GM11168 (cell line): ENCODE results near the gene PTTG1IP.
"Not testable (repeated sequence)": the region's sequence is repeated elsewhere in the genome, so short reads cannot be mapped to it uniquely, and the experiment has no call there.

ENCODE experiments used
- in situ Hi-C: fragments of 300-500 bp; cut with MboI; formaldehyde crosslinking; loops from one replicate; pipeline ENCODE4 v1.12.0; 2022; ENCODE audit warnings: low sequenced_read_pairs; ENCODE audit not compliant: unreplicated experiment

PTTG1IP gene

DNA sequence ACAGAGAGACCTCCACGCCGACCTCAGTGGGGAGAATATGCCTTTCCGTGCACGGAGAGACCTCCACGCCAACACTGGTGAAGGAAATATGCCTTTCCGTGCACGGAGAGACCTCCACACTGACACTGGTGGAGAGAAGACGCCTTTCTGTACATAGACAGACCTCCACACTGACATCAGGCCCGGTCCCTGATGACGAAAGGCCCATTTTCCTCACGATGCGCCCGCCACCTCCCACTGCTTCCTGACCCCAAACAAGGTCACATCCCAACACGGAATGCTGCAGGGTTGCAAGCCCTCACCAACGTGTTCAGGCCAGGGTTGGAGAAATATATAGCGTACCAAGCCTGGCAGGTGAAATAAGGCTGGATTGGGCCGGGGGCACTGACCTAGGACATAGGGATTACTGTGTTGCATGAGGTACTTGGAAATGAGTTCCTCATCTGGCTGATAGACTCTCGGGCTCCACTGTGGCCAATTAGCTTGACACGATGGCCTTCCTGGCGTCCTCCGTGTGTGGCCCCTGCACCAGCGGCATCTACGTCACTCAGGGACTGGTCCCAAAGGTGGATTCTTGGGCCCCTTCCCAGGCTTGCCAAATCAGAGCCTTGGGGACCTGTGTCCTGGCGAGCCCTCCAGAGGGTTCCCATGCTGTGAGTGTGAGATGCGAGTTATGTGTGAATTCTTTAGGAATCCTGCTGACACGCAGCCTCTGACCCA, 39.1 kb downstream of the PTTG1IP start:
- in situ Hi-C loops, result no loop called here

DNA sequence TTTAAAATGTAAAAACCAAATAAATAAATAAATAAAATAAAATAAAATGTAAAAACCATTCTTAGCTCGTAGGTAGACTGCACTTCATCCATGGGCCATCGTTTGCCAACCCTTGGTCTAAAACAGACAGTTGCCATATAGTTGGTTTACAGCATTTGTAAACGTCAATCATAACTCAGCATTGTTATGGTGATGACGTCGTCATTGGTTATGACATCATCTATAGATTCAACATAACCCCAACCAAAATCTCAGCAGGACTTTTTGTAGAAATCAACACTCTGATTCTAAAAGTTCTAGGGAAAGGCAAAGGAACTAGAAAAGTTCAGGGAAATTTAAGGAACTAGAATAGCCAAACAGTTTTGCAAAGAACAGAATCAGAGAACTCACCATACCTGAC, 39.8 kb downstream of the PTTG1IP start:
- in situ Hi-C loops, result no loop called here

DNA sequence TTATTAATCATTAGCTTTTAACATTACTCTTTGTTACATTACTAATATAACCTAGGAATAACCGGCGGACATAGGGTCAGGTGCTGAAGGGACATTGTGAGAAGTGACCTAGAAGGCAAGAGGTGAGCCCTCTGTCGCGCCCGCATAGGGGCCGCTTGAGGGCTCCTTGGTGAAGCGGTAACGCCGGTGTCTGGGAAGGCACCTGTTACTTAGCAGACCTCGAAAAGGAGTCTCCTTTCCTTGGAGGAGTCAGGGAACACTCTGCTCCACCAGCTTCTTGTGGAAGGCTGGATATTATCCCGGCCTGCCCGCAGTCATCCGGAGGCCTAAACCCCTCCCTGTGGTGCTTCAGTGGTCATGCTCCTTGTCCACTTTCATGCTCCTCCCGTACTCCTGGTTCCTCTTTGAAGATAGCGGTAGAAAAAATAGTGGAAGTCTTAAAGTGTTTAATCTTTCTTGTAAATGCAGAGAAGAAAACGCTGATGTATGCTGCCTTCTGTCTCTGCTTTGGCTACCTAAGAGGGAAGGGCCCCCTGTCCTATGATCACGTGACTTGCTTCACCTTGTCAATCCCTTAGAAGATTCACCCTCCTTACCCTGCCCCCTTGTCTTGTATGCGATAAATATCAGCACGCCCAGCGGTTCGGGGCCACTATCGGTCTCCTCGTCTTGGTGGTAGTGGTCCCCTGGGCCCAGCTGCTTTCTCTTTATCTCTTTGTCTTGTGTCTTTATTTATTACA, 40.8 kb downstream of the PTTG1IP start:
- in situ Hi-C loops, result not testable (repeated sequence)

DNA sequence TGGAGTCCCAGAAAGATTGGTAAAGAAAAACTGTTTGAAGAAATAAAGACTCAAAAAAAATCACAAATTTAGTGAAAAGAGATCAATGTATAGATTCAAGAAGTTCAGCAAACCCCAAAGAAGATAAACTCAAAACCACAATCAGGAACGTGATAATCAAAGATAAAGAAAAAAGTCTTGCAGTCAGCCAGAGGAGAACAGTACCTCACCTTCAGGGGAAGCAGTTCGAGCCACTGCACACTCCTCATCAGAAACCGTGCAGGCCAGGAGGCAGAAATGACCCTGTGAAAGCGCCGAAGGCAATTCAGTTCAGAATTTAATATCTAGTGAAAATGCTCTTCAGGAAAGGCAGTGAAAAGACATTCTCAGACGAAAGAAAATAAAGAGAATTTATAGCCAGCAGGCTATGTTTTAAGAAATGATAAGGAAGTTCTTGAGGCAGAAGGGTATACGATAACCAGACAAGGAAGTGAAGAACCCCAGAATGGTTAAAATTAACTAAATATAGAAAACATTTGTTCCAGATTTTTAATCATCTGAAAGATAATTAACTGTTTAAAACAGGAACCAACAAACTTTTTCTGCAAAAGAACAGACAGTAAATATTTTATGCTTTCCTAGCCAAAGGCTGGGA, 42.1 kb downstream of the PTTG1IP start:
- in situ Hi-C loops, result no loop called here

DNA sequence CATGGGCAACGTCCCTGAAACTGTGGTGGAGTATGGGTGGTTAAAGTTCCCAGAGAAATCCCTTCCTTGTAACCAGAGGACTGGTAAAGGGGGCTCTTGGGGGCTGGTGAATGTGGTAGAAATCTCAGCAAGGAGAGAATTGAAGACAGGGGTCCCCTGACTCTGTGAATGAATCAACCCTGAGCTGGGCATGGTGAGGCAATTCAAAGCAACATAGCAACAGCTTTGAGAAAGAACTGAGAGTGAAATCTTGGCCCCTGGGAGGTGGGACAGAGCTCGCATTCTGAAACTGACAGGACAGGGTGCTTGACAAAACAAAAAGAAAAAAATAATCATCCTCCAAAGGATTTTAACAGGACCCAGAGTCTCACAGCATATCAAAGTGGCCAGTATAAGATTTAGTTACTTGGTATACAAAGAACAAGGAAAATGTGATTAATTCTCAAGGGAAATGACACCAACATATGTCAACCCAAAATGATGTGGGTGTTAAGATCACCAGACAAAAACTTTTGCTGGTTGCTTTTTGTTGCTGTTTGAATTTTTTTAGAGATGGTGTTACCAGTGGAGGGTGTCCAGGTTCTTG, 43.9 kb downstream of the PTTG1IP start:
- in situ Hi-C loops, result no loop called here

DNA sequence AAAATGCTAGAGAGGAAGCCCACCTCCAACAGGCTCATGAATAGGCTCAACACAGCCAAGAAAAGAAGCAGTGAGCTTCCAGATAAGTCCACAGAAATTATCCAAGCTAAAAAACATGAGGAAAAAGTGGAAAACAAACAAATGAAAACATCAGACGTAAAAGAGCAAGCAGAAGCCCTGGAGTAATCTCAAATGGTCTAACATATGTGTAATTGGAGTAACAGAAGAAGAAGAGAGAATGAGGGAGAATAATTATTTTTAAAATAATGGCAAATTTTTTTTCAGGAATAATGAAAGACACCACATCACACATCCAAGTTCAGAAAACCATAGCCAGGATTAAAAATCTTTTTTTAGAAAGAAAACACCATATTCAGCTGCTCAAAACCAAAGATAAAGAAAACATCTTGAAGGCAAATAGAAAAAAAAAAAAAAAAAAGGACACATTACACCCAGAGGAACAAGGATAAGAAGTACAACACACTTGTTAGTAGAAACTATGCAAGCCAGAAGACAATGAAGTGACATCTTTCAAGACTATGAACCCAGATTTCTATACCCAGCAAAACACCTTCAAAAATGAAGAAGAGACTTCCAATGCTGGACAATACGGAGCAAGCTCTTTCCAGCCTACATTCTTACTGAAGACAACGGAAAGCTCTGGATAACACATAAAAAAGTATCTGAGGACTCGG, 45.0 kb downstream of the PTTG1IP start:
- in situ Hi-C loops, result no loop called here

DNA sequence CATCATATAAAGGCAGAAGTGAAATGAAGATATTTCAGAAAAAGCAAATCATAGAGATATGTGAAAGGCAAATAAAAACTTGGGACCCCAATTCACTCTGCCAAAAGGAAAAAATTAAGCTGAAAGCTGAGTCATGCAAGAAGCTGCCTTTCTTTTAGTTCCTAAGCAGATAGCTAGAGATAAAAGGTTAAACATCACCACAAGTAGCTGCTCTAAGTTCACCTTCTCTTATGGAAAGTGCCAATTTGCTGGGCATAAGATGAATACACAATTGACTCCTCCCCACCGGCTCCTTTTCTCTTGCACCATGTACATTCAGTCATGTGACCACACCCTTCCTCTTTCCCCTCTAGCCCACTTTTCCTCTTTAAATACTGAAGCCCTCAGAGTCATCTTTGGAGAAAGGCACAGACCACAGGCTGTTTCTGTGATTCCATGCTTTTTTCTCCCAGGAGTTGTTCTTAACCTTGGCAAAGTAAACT, 50.3 kb downstream of the PTTG1IP start:
- in situ Hi-C loops, result no loop called here

DNA sequence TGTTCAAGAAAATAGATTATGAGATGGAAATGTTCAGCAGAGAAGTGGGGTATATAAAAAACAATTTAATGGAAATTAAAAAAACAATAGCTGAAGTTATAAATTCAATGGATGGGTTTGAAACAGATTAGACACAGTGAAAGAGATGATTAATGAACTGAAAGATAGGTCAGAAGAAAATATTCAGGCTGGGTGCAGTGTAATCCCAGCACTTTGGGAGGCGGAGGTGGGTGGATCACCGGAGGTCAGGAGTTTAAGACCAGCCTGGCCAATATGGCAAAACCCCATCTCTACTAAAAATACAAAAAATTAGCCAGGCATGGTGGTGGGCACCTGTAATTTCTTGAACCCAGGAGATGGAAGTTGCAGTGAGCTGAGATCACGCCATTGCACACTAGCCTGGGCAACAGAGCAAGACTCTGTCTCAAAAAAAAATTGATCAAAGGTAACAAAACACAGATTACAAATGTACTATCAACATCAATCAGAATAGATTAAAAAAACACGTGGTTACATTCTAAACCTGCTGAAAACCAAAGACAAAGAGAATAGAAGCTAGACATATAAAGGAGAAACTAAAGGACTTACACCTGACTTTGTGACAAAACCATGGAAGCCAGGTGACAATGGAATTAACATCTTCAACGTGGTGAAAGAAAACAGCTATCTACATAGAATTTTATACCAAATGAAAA, 50.9 kb downstream of the PTTG1IP start:
- in situ Hi-C loops, result no loop called here

DNA sequence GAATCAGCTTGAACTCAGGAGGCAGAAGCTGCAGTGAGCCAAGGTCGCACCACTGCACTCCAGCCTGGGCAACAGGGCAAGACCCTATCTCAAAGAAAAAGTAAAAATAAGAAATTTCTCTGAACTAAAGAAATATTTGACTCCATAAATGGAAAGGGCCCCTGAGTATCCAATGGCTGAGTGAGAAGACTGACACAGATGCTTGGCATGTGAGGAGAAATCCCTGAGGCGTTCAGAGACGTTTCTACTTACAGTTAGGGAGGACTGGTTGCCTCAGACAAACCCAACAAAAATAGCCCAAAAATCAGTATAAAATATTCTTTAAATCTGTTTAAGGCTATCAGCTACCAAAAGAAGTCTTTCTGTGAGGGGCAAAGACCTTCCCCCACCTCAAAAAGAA, 52.6 kb downstream of the PTTG1IP start:
- in situ Hi-C loops, result no loop called here

DNA sequence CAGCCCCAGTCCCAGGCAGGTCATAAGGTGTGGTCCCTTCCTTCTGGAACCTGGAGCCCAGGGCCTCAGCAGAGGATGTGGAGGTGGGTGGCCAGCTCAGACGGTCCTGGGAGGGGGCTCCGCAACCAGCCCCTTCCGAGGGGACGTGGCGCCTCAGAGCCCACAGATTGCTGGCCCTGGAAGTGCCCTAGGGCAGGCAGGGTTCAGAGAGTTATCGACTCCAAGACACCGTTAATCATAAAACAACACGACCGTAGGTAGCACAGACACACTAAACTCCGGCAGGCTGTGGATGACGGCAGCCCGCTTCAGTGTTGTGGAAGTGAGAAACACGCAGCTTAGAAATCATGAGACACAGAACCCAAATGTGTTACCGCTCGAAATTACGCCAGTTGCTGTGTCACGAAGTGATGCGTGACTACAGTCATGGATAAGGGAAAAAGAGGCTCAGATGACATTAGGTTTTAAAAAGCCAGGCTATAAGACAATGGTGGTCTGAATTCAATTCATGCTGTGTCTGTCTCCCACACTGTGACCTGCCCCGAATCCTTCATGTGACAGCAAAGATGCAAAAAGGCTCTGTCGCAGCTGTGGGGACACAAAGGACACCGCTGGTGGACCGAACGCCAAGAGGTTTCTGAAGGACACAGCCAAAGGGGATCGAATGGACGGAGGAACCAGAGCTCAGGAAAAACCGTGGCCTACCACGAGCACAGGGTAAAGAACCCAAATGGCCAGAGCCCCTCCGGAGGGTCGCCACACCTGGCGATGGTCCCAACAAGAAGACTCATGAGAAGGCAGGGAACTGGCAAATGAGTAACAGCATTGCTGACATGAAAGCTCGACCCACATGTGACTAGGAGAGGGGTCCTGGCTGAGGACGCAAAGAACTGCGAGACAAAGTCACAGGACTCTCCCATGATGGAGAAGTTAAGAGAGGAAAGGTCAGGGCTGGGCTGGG, 53.9 kb downstream of the PTTG1IP start:
- in situ Hi-C loops, result no loop called here

DNA sequence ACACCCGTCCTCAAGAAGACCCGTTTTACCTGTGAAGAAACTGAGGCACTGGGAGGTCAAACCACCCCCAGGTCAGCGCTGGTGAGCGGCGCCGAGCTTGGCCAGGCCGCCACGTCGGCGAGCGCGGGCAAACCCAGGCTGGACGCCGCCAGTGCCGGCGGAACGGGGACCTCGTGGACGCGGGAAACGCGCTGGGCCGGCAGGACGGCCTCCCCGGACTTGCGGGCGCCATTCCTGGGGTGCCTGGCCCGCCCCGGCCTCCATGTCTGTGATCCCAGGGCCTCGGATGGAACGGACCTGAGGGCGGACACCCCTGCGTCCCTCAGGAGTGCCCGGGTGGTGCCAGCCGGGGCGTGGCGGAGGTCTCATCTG, 54.9 kb downstream of the PTTG1IP start:
- in situ Hi-C loops, result no loop called here

DNA sequence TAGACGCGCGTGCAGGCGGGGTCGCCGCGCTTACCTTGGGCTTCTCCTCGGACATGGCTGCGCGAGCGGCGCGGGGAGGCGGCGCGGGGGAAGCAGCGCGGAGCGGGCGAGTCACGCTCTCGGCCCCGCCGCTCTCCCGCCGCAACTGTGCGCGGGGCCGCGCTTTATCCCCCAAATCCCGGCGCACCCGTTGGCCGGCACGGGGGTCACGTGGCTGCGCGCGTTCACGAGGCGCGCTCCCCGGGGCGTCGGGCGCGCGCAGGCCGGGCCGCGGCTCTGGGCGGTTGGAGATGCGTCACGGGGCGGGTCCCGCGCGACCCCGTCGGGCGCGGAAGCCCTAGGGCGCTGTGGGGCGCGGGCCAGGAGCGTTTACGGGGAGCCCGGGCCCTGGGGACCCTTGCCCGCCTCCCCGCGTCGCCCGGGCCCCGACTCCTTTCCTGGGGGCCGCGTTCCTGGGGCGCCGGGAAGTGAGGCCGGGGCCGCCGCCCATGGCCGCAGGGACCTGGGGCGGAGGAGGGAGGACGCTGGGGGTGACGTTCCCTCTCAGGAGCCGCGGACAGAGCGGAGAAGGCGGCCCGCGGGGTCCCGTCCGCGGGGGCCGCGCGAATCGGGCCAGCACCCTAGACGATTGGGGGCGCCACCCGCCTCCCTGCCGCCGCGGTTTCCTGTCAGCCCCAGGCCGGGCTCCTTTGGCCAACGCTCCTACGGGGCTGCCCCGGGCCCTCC, 55.4 kb downstream of the PTTG1IP start, which contains the start of gene SUMO3:
Gene SUMO3, minus strand, starts transcription at position 149 of the 726 bp plus-strand sequence. Its CDS starts 94 bp downstream, at position 55.
- in situ Hi-C loops, result no loop called here

DNA sequence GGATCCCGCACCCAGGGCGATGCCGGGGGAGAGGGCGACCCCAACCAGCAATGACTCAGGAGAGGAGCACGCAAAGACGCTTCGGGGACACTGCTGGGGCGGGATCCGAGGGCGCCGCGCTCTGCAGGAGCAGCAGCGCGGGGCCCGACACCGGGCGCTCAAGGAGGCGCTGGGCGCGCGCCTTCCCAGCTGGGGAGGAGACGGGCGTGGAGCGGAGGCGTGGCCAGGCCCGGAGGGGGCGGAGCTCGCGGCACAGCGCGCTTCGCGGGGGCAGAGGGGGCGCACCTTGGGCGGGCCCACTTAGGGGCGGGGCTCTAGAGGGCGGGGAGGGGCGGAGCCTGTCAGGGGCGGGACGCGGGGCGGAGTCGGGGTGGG, 56.0 kb downstream of the PTTG1IP start:
- in situ Hi-C loops, result no loop called here

DNA sequence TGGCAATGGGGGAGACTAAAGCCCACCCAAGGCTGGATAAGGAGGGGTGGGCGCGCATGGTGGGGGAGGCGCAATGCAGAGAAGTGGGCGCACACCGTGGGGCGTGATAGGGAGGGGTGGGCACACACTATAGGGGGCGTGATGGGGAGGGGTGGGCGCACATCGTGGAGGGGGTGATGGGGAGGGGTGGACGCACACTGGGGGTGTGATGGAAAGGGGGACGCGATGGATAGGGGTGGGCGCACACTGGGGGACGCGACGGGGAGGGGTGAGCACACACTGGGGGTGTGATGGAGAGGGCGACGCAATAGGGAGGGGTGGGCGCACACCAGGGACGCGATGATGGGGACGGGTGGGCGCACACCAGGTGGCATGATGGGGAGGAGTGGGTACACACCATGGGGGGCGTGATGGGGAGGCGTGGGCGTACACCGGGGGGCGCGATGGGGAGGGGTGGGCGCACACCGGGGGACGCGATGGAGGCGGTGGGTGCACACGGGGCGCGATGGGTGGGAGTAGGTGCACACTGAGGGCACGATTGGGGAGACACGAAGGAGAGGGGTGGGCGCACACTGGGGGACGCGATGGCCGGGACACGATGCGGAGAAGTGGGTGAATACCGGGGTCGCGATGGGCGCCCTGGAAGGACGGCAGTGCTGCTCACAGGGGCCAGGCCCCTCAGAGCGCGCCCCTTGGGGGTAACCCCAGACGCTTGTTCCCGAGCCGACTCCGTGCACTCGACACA, 56.6 kb downstream of the PTTG1IP start:
- in situ Hi-C loops, result no loop called here

DNA sequence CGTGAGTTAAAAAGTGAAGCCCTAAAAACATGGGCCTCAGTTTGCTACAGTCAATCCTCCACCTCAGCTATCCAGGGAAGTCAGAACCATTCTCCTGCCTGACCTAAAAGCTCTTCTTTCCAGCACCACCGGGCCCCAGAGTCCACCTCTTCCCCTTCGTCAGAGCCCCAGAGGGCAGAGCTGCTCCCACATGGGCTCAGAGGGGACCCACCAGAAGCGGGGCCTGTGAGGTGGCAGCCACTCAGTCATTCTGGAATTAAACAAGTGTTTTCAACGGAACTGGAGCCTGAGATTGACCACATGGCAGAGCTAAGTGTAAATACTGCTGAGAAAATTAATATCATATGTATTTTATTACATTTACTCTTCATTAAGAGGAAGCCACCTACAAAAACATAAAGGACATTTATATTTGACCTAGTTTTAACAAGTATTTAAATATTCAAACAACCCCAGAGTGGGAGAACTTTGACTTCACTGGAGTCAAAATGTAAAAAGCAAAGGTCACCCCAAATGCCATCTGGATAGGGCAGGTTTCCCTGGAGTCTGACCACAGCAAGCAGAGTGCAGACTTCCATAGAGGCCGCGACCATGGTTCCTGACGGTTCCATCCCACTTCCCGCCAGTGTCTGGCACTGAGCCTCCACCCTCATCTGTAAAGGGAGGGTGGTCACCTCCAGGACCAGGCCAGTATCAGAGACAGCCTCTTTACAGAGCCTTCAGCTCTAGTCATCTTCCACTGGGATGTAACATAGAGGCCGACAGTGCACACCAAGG, 57.5 kb downstream of the PTTG1IP start:
- in situ Hi-C loops, result no loop called here

DNA sequence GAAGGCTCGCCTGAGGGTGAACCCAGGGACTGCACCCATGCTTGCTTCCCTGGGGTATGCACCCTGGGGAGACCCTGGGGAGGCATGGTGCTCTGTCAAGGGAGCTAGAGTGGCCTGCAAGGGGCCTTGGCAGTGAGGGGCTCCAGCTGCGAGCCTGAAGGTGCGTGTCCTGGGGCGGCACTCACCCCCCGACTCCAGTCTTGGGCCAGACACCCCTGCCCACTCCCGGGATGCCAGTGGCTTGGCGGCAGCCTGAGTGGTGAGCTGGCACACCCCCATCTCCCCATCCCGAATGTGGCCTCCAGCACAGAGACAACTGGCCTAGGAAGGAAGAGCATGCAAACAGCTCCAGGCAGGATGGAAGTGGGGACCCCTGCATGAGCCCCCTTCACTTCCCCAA, 58.3 kb downstream of the PTTG1IP start:
- in situ Hi-C loops, result no loop called here
